ENCODE results near the gene FGGY.
A peak's percentile ranks its signal among the peaks of the same experiment; 100 is the strongest.
"Not testable (repeated sequence)": the region's sequence is repeated elsewhere in the genome, so short reads cannot be mapped to it uniquely, and the experiment has no call there.

The FGGY gene

DNA sequence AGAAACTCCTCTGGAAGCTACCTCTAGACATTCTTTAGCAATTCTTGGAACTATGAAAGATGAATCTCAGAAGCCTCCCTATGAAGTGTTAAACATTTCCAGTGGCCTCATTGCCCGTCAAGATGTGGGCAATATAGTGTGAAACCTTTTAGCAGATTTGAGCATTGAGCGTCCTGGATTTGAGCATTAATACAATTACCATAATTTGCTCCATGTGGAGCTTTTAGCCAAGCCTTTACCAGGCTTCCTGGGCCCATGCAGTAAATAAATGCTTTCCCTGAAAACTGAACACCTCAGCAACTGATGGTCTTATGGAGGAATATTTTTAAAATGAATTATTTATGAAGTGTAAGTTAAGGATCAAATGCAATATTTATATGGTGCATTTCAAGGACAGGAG lies 162.0 kb downstream of the FGGY start:
- TF ChIP-seq, protein P1, sequence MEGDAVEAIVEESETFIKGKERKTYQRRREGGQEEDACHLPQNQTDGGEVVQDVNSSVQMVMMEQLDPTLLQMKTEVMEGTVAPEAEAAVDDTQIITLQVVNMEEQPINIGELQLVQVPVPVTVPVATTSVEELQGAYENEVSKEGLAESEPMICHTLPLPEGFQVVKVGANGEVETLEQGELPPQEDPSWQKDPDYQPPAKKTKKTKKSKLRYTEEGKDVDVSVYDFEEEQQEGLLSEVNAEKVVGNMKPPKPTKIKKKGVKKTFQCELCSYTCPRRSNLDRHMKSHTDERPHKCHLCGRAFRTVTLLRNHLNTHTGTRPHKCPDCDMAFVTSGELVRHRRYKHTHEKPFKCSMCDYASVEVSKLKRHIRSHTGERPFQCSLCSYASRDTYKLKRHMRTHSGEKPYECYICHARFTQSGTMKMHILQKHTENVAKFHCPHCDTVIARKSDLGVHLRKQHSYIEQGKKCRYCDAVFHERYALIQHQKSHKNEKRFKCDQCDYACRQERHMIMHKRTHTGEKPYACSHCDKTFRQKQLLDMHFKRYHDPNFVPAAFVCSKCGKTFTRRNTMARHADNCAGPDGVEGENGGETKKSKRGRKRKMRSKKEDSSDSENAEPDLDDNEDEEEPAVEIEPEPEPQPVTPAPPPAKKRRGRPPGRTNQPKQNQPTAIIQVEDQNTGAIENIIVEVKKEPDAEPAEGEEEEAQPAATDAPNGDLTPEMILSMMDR (IDR thresholded peaks at IDR 0.05; ENCODE audit: low read depth, low read length) = no peak
- no peak for DNase-seq (ENCODE audit: low read depth, low spot score)
- in situ Hi-C loops (cut with HindIII; ENCODE audit: low sequenced_read_pairs) = no loop called here
- no peak overlapping the region for H3K4me3 ChIP-seq (ENCODE audit: low read depth, low read length)

- in situ Hi-C loops (cut with HindIII; ENCODE audit: low sequenced_read_pairs); H3K4me3 ChIP-seq (ENCODE audit: low read depth, low read length); DNase-seq (ENCODE audit: low read depth, low spot score): not testable (repeated sequence)
Observed at GRCh38 chr1:59462942-59463341, 166.0 kb downstream of the FGGY start.

GRCh38 chr1:59465478-59465877 lies 168.6 kb downstream of the FGGY start:
- H3K4me3 ChIP-seq (ENCODE audit: low read depth, low read length); DNase-seq (ENCODE audit: low read depth, low spot score); in situ Hi-C loops (cut with HindIII; ENCODE audit: low sequenced_read_pairs): not testable (repeated sequence)

DNA sequence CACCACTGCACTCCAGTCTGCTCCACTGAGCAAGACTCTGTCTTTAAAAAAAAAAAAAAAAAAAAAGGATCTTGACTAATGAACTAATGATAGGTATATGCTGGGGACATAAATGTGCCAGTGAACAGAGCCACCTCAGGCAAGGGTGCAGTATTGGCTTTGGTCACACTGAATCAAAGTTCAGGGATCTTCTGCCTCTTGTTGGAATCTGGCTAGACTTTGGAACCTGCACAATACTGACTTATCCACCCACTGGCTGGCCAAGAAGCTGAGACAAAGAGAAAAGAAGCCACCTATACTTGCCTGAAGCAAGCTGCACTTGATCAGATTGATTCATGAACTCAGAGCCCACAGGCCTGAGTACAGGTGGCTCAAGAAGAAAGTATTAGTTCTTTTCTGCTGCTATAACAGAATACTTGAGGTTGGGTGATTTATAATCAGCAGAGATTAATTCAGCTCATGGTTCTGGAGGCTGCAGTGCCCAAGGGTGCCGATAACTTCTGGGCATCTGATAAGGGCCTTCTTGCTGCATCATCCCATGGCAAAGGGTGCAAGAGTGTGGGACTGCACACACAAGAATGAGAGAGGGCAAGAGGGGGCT lies 172.0 kb downstream of the FGGY start:
- DNase-seq (ENCODE audit: low read depth, low spot score) = no peak
- TF ChIP-seq, protein P1 (IDR thresholded peaks at IDR 0.05; ENCODE audit: low read depth, low read length) = no peak
- no peak overlapping the region for H3K4me3 ChIP-seq (ENCODE audit: low read depth, low read length)
- in situ Hi-C loops (cut with HindIII; ENCODE audit: low sequenced_read_pairs) = no loop called here

- in situ Hi-C loops (cut with HindIII; ENCODE audit: low sequenced_read_pairs); H3K4me3 ChIP-seq (ENCODE audit: low read depth, low read length); DNase-seq (ENCODE audit: low read depth, low spot score): not testable (repeated sequence)
Observed at GRCh38 chr1:59471991-59472570, 175.2 kb downstream of the FGGY start.

- TF ChIP-seq, protein P1 (IDR thresholded peaks at IDR 0.05; ENCODE audit: low read depth, low read length) = no peak
- in situ Hi-C loops (cut with HindIII; ENCODE audit: low sequenced_read_pairs) = no loop called here
- no peak for DNase-seq (ENCODE audit: low read depth, low spot score)
- no peak overlapping the region for H3K4me3 ChIP-seq (ENCODE audit: low read depth, low read length)
Observed at GRCh38 chr1:59473831-59474230, 176.9 kb downstream of the FGGY start.

- TF ChIP-seq, protein P1 (IDR thresholded peaks at IDR 0.05; ENCODE audit: low read depth, low read length) = no peak
- DNase-seq (ENCODE audit: low read depth, low spot score) = no peak
- in situ Hi-C loops (cut with HindIII; ENCODE audit: low sequenced_read_pairs) = no loop called here
- no peak overlapping the region for H3K4me3 ChIP-seq (ENCODE audit: low read depth, low read length)
Observed at GRCh38 chr1:59474496-59474895, 177.6 kb downstream of the FGGY start.

GRCh38 chr1:59475737-59476136 lies 178.8 kb downstream of the FGGY start:
- no peak overlapping the region for H3K4me3 ChIP-seq (ENCODE audit: low read depth, low read length)
- in situ Hi-C loops (cut with HindIII; ENCODE audit: low sequenced_read_pairs) = no loop called here
- DNase-seq (ENCODE audit: low read depth, low spot score) = peak; percentile 18
- TF ChIP-seq, protein P1 (IDR thresholded peaks at IDR 0.05; ENCODE audit: low read depth, low read length) = no peak
